Neural crest cell (in vitro differentiated cells): Measurements from ENCODE around the gene SMC1A. TPM values are rescaled to one million over a fixed set of nuclear protein-coding genes. Genes with fewer than 3 reads are reported as not detected.
"Not testable (repeated sequence)": the region's sequence is repeated elsewhere in the genome, so short reads cannot be mapped to it uniquely, and the experiment has no call there.

Experiments
- DNase-seq: peaks from one replicate; pipeline ENCODE4 v3.0.0; 2021; ENCODE audit warnings: low read depth, mixed read lengths, low spot score
- H3K27ac Mint-ChIP-seq: one replicate; pipeline ENCODE4 v1.8.0; 2021; ENCODE audit warnings: mild to moderate bottlenecking, mixed read lengths; ENCODE audit not compliant: unreplicated experiment
- H3K27me3 Mint-ChIP-seq: 2 replicates; pipeline ENCODE4 v1.8.0; 2021; ENCODE audit warnings: low read depth, mild to moderate bottlenecking, mixed read lengths
- H3K36me3 Mint-ChIP-seq: 2 replicates; pipeline ENCODE4 v1.8.0; 2021; ENCODE audit warnings: low read depth, mild to moderate bottlenecking, mixed read lengths
- H3K4me1 Mint-ChIP-seq: 2 replicates; pipeline ENCODE4 v1.8.0; 2021; ENCODE audit warnings: mixed read lengths
- H3K4me3 Mint-ChIP-seq: one replicate; pipeline ENCODE4 v1.8.0; 2021; ENCODE audit warnings: mild to moderate bottlenecking, mixed read lengths
- H3K9me3 Mint-ChIP-seq: 2 replicates; pipeline ENCODE4 v1.8.0; 2021; ENCODE audit warnings: mixed read lengths
- CTCF ChIP-seq: fragments of 200-600 bp; sonication (generic); conservative IDR thresholded peaks from 2 replicates; pipeline ENCODE4 v1.5.0; 2021; ENCODE audit warnings: antibody characterized with exemption, mild to moderate bottlenecking
- long read RNA-seq: library from polyadenylated mRNA; unstranded; transcript quantifications from one replicate; pipeline ENCODE4 v2.0.0, GENCODE V29; 2020
- total RNA-seq: library from RNA; stranded (reverse); gene quantifications from 2 replicates; pipeline ENCODE4 v1.2.1, GENCODE V29; 2021

The SMC1A gene
- total RNA-seq: 129 and 153 TPM in 2 replicates
- long read RNA-seq, full-length matches to known transcripts: 2 of 320 reads
- long read RNA-seq, partial matches to known transcripts: 290 of 320 reads
- long read RNA-seq, other reads (novel, unspliced or antisense): 28 of 320 reads

- Mint-ChIP-seq H3K9me3 (no peaks in the 10 kb centered on the region), H3K27ac (peak within 1 kb of the TSS; percentile 99), H3K27me3 (no peaks in the 10 kb centered on the region), H3K36me3 (peaks cover 8% of the 10 kb centered on the region), H3K4me1 (peaks cover 22% of the 10 kb centered on the region), H3K4me3 (peak within 1 kb of the TSS; percentile 94)
- TF ChIP-seq CTCF: no peak
- DNase-seq: peak; percentile 88
Measured at GRCh38 chrX:53422086-53422860, at the start of gene SMC1A. Gene SMC1A (minus strand): TSS chrX:53422654. CDS start chrX:53422600, 54 bp downstream.

- H3K27ac Mint-ChIP-seq: no peak overlapping the region
- TF ChIP-seq CTCF: no peak
- H3K27me3 Mint-ChIP-seq: peaks cover 15% of the 10 kb centered on the region
- H3K4me3 Mint-ChIP-seq: no peak overlapping the region
- H3K9me3 Mint-ChIP-seq: no peaks in the 10 kb centered on the region
- no peaks in the 10 kb centered on the region for H3K36me3 Mint-ChIP-seq
- H3K4me1 Mint-ChIP-seq: no peaks in the 10 kb centered on the region
- DNase-seq: no peak
Measured at GRCh38 chrX:53471346-53471745, 48.9 kb upstream of the SMC1A start.

- not testable (repeated sequence) for H3K4me3 Mint-ChIP-seq, DNase-seq, H3K9me3 Mint-ChIP-seq, H3K36me3 Mint-ChIP-seq, H3K27ac Mint-ChIP-seq, H3K4me1 Mint-ChIP-seq
- H3K27me3 Mint-ChIP-seq: peaks cover 16% of the 10 kb centered on the region
Measured at GRCh38 chrX:53468659-53469058, 46.2 kb upstream of the SMC1A start.

- Mint-ChIP-seq H3K27me3 (peaks cover 17% of the 10 kb centered on the region), H3K9me3 (no peaks in the 10 kb centered on the region), H3K4me3 (no peak overlapping the region), H3K27ac (no peak overlapping the region), H3K4me1 (no peaks in the 10 kb centered on the region), H3K36me3 (peaks cover under 1% of the 10 kb centered on the region)
- TF ChIP-seq CTCF: no peak
- no peak for DNase-seq
Measured at GRCh38 chrX:53458082-53458481, 35.6 kb upstream of the SMC1A start.

GRCh38 chrX:53456254-53456653 is 33.8 kb upstream of the SMC1A start:
- H3K9me3 Mint-ChIP-seq: no peaks in the 10 kb centered on the region
- H3K27ac Mint-ChIP-seq: no peak overlapping the region
- no peak overlapping the region for H3K4me3 Mint-ChIP-seq
- no peaks in the 10 kb centered on the region for H3K4me1 Mint-ChIP-seq
- no peaks in the 10 kb centered on the region for H3K36me3 Mint-ChIP-seq
- TF ChIP-seq CTCF: no peak
- peaks cover 16% of the 10 kb centered on the region for H3K27me3 Mint-ChIP-seq
- DNase-seq: no peak

GRCh38 chrX:53452812-53453211 is 30.4 kb upstream of the SMC1A start:
- DNase-seq: no peak
- no peaks in the 10 kb centered on the region for H3K4me1 Mint-ChIP-seq
- H3K27me3 Mint-ChIP-seq: peaks cover 13% of the 10 kb centered on the region
- no peaks in the 10 kb centered on the region for H3K36me3 Mint-ChIP-seq
- peaks cover 3% of the 10 kb centered on the region for H3K9me3 Mint-ChIP-seq
- no peak overlapping the region for H3K27ac Mint-ChIP-seq
- TF ChIP-seq CTCF: no peak
- no peak overlapping the region for H3K4me3 Mint-ChIP-seq
